ENCODE data around the gene BACE2. TPM values are rescaled to one million over a fixed set of nuclear protein-coding genes. Genes with fewer than 3 reads are reported as not detected.

Gene BACE2
- total and polyA plus RNA-seq, 2 of the 4 experiments (the other 2 are of a cell fraction), result 17.0 to 35.5 TPM

DNA sequence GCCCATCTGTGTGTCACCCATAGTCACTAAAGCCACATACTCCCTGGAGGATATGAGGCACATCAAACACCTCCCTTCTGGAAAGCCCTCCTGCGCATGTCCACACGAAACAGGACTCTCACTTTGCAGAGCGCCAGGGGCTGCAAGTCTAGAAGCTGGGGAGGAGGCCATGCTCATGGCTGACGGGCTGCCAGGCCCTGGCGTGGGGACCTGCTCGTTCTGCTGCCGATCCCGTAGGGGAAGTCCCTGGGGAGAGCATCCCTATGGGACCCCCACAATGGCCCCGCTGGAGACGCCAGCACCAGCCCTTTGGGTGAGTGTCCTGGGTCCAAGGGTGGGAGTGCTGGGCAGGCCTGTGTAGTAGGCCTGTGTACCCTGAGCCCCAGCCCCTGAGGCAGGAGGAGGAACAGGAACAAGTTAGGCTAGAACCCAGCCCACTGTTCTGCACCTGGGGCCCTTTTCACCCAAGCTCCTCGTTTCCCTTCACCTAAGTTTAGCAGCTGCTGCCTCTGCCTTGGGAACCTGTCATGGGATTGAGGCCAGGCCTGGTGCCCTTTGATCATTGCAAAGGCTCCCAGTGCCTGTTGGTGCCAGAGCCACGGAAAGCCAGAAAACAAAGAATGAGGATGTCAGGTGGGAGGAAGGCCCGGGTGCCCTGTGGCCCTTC is 158.6 kb downstream of the BACE2 start:
- H3K4ac ChIP-seq (ENCODE audit: low read depth, low read length), result no peak overlapping the region
- H4K5ac ChIP-seq (ENCODE audit: low read depth, low read length), result no peak overlapping the region
- ChIA-PET CTCF (no interaction called here), POLR2A (ENCODE audit: unreplicated experiment) (no interaction called here)
- H3K23ac ChIP-seq (ENCODE audit: low read depth, low read length), result no peak overlapping the region
- H3K27me3 ChIP-seq (ENCODE audit: control insufficient read depth, insufficient read depth, low read length), result peaks cover 9% of the 10 kb centered on the region; the same call in 1 of the 2 replicates
- H3K27ac ChIP-seq (ENCODE audit: insufficient read depth, low read length), result no peak overlapping the region
- no peak overlapping the region for H2BK20ac ChIP-seq (ENCODE audit: low read depth, low read length)
- no peaks in the 10 kb centered on the region for H4K20me1 ChIP-seq (ENCODE audit: insufficient read depth, low read length)
- H3K4me2 ChIP-seq (ENCODE audit: low read depth, low read length), result no peak overlapping the region
- H3K14ac ChIP-seq (replicated peaks; ENCODE audit: low read depth, low read length), result no peak overlapping the region
- no peaks in the 10 kb centered on the region for H3K9me1 ChIP-seq (ENCODE audit: insufficient read depth, low read length)
- TF ChIP-seq RCOR1 (IDR thresholded peaks at IDR 0.05; ENCODE audit: insufficient replicate concordance, low read length), result no peak
- no peak for TF ChIP-seq CEBPB (IDR thresholded peaks at IDR 0.05; ENCODE audit: low read depth, low read length)
- TF ChIP-seq MXI1 (IDR thresholded peaks at IDR 0.05; ENCODE audit: borderline replicate concordance, low read depth, low read length), result no peak
- TF ChIP-seq, protein P1, sequence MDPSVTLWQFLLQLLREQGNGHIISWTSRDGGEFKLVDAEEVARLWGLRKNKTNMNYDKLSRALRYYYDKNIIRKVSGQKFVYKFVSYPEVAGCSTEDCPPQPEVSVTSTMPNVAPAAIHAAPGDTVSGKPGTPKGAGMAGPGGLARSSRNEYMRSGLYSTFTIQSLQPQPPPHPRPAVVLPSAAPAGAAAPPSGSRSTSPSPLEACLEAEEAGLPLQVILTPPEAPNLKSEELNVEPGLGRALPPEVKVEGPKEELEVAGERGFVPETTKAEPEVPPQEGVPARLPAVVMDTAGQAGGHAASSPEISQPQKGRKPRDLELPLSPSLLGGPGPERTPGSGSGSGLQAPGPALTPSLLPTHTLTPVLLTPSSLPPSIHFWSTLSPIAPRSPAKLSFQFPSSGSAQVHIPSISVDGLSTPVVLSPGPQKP (IDR thresholded peaks at IDR 0.05; ENCODE audit: borderline replicate concordance, low read depth, low read length), result no peak
- TF ChIP-seq SMC3 (IDR thresholded peaks at IDR 0.05; ENCODE audit: low read depth, low read length), result no peak
- no peak for TF ChIP-seq RAD21 (IDR thresholded peaks at IDR 0.05; ENCODE audit: low read length)
- no peak for TF ChIP-seq CHD1 (IDR thresholded peaks at IDR 0.05; ENCODE audit: low read depth, low read length)
- TF ChIP-seq MAZ (IDR thresholded peaks at IDR 0.05; ENCODE audit: borderline replicate concordance, low read depth, low read length), result no peak
- TF ChIP-seq, protein P2, sequence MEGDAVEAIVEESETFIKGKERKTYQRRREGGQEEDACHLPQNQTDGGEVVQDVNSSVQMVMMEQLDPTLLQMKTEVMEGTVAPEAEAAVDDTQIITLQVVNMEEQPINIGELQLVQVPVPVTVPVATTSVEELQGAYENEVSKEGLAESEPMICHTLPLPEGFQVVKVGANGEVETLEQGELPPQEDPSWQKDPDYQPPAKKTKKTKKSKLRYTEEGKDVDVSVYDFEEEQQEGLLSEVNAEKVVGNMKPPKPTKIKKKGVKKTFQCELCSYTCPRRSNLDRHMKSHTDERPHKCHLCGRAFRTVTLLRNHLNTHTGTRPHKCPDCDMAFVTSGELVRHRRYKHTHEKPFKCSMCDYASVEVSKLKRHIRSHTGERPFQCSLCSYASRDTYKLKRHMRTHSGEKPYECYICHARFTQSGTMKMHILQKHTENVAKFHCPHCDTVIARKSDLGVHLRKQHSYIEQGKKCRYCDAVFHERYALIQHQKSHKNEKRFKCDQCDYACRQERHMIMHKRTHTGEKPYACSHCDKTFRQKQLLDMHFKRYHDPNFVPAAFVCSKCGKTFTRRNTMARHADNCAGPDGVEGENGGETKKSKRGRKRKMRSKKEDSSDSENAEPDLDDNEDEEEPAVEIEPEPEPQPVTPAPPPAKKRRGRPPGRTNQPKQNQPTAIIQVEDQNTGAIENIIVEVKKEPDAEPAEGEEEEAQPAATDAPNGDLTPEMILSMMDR (conservative IDR thresholded peaks at IDR 0.05; ENCODE audit: low read depth, low read length), result no peak
- TF ChIP-seq NFE2L2 (IDR thresholded peaks at IDR 0.05; ENCODE audit: low read depth, low read length), result no peak
- TF ChIP-seq FOS (IDR thresholded peaks at IDR 0.05; ENCODE audit: low read depth, low read length), result no peak
- TF ChIP-seq, protein P3, sequence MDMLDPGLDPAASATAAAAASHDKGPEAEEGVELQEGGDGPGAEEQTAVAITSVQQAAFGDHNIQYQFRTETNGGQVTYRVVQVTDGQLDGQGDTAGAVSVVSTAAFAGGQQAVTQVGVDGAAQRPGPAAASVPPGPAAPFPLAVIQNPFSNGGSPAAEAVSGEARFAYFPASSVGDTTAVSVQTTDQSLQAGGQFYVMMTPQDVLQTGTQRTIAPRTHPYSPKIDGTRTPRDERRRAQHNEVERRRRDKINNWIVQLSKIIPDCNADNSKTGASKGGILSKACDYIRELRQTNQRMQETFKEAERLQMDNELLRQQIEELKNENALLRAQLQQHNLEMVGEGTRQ (IDR thresholded peaks at IDR 0.05; ENCODE audit: low read depth, low read length), result no peak
- no peak for TF ChIP-seq MAFK (IDR thresholded peaks at IDR 0.05; ENCODE audit: low read depth, low read length)
- TF ChIP-seq BHLHE40 (IDR thresholded peaks at IDR 0.05; ENCODE audit: low read depth, low read length), result no peak
- no peak for TF ChIP-seq RFX5 (IDR thresholded peaks at IDR 0.05; ENCODE audit: low read depth, low read length)
- no peak for TF ChIP-seq POLR2A (IDR thresholded peaks at IDR 0.05; ENCODE audit: low read depth, low read length)
- in situ Hi-C loops (cut with MboI; ENCODE audit: low sequenced_read_pairs), result no loop called here
- no peaks in the 10 kb centered on the region for H3K79me1 ChIP-seq (ENCODE audit: low read depth in 1 of 2, low read length in 2 of 2)
- no peak overlapping the region for H3K18ac ChIP-seq (ENCODE audit: low read depth, low read length)
- H3K4me1 ChIP-seq (ENCODE audit: control insufficient read depth, insufficient read depth, low read length), result no peaks in the 10 kb centered on the region
- no peaks in the 10 kb centered on the region for H3K36me3 ChIP-seq (ENCODE audit: control insufficient read depth, insufficient read depth, low read length)
- no peak overlapping the region for H3K56ac ChIP-seq (ENCODE audit: extremely low read depth, insufficient read depth, low read length)
- no peak overlapping the region for H2BK5ac ChIP-seq (ENCODE audit: low read depth, low read length, poor library complexity, severe bottlenecking)
- intact Hi-C loops (cut with micrococcal nuclease), result no loop called here
- no peak overlapping the region for H2AFZ ChIP-seq (replicated peaks; ENCODE audit: low read length, poor library complexity)
- BruUV-seq (replicated peaks), result no TSS peak
- no peak overlapping the region for H2BK120ac ChIP-seq (ENCODE audit: low read depth, low read length)
- no peak overlapping the region for H2BK15ac ChIP-seq (ENCODE audit: low read depth, low read length)
- no peak overlapping the region for H2AK5ac ChIP-seq (ENCODE audit: low read depth, low read length)
- H4K8ac ChIP-seq (ENCODE audit: low read depth in 2 of 2, low read length in 2 of 2), result no peak overlapping the region
- no peak overlapping the region for H2AK9ac ChIP-seq (replicated peaks; ENCODE audit: low read depth, low read length, poor library complexity)
- WGBS, 2 experiments (ENCODE audit: extremely low coverage in 2 of 2, insufficient read length in 1 of 2), result 100% methylated on average over 1 of the region's 13 CpGs; no CpG with 5 or more reads in 1 of the 2 experiments
- no peak overlapping the region for H4K91ac ChIP-seq (ENCODE audit: insufficient read depth, low read depth, low read length)
- DNase-seq, result no peak
- dilution Hi-C loops (cut with HindIII; ENCODE audit: low sequenced_read_pairs, unreplicated experiment), result no loop called here
- H3K4me3 ChIP-seq (ENCODE audit: insufficient read depth, low read depth, low read length), result no peak overlapping the region
- no peak for ATAC-seq (ENCODE audit: low read depth)
- H3K9ac ChIP-seq (ENCODE audit: low read depth, low read length), result no peak overlapping the region
- H3K9me3 ChIP-seq (ENCODE audit: control insufficient read depth, insufficient read depth, low read length), result no peaks in the 10 kb centered on the region

Measured in IMR-90 (cell line).